GM18909 (cell line): ENCODE measurements around the gene CCDC195.
A peak's percentile ranks its signal among the peaks of the same experiment; 100 is the strongest.
"Not testable (repeated sequence)": the region's sequence is repeated elsewhere in the genome, so short reads cannot be mapped to it uniquely, and the experiment has no call there.

Experiments used
- ATAC-seq: cut with Tn5 transposase; IDR thresholded peaks from one replicate; pipeline ENCODE4 v1.9.1; 2021; ENCODE audit warnings: mild to moderate bottlenecking; ENCODE audit not compliant: unreplicated experiment, poor library complexity

The CCDC195 gene

GRCh38 chr2:224691563-224691962 lies 24.6 kb downstream of the CCDC195 start:
- ATAC-seq, result no peak

- no peak for ATAC-seq
These were observed 25.3 kb downstream of the CCDC195 start for GRCh38 chr2:224690868-224691267.

GRCh38 chr2:224689539-224689938 lies 26.6 kb downstream of the CCDC195 start:
- no peak for ATAC-seq

GRCh38 chr2:224688997-224689396 lies 27.2 kb downstream of the CCDC195 start:
- no peak for ATAC-seq

- ATAC-seq, result no peak
These were observed 29.0 kb downstream of the CCDC195 start for GRCh38 chr2:224687156-224687555.

- ATAC-seq, result no peak
These were observed 31.0 kb downstream of the CCDC195 start for GRCh38 chr2:224685121-224685520.

GRCh38 chr2:224682134-224682533 lies 34.0 kb downstream of the CCDC195 start:
- ATAC-seq, result no peak

- ATAC-seq, result no peak
These were observed 44.4 kb downstream of the CCDC195 start for GRCh38 chr2:224671731-224672130.

- ATAC-seq, result no peak
These were observed 46.0 kb downstream of the CCDC195 start for GRCh38 chr2:224670203-224670602.

GRCh38 chr2:224669449-224669848 lies 46.7 kb downstream of the CCDC195 start:
- ATAC-seq, result no peak

GRCh38 chr2:224668123-224668909 lies 47.8 kb downstream of the CCDC195 start:
- ATAC-seq, result no peak

- ATAC-seq, result peak; percentile 97
These were observed 49.1 kb downstream of the CCDC195 start for GRCh38 chr2:224666951-224667553.

- ATAC-seq, result not testable (repeated sequence)
These were observed 52.8 kb downstream of the CCDC195 start for GRCh38 chr2:224663322-224663721.

GRCh38 chr2:224661708-224662107 lies 54.5 kb downstream of the CCDC195 start:
- not testable (repeated sequence) for ATAC-seq

GRCh38 chr2:224659714-224660113 lies 56.5 kb downstream of the CCDC195 start:
- no peak for ATAC-seq

GRCh38 chr2:224658780-224659405 lies 57.3 kb downstream of the CCDC195 start:
- ATAC-seq, result no peak

GRCh38 chr2:224657349-224657748 lies 58.8 kb downstream of the CCDC195 start:
- no peak for ATAC-seq

GRCh38 chr2:224655006-224655537 lies 61.1 kb downstream of the CCDC195 start:
- no peak for ATAC-seq
